Suprapubic skin (tissue), 4 donors: ENCODE results near the gene NFX1.

Experiments
- CTCF ChIP-seq, 2 donors: fragments of 200-600 bp in 1 of 2; fragments of 450-650 bp in 1 of 2; sonication (generic) in 1 of 2; IDR thresholded peaks; one replicate each; pipeline ENCODE4 v1.5.1; 2016 to 2019; ENCODE audit warnings: antibody characterized with exemption in 2 of 2, mild to moderate bottlenecking in 1 of 2, moderate library complexity in 1 of 2
- EP300 ChIP-seq: sonication (generic); formaldehyde crosslinking; IDR thresholded peaks from one replicate; pipeline ENCODE4 v1.6.1; 2017; ENCODE audit warnings: antibody characterized with exemption
- POLR2A ChIP-seq, 2 donors: fragments of 450-650 bp; IDR thresholded peaks; one replicate each; pipeline ENCODE4 v1.6.1; 2017; ENCODE audit warnings: antibody characterized with exemption in 2 of 2, mild to moderate bottlenecking in 2 of 2, moderate library complexity in 2 of 2
- POLR2AphosphoS5 ChIP-seq, 3 donors: sonication (generic); formaldehyde crosslinking; IDR thresholded peaks; one replicate each; pipeline ENCODE4 v1.6.1; 2017; ENCODE audit warnings: antibody characterized with exemption in 3 of 3

DNA sequence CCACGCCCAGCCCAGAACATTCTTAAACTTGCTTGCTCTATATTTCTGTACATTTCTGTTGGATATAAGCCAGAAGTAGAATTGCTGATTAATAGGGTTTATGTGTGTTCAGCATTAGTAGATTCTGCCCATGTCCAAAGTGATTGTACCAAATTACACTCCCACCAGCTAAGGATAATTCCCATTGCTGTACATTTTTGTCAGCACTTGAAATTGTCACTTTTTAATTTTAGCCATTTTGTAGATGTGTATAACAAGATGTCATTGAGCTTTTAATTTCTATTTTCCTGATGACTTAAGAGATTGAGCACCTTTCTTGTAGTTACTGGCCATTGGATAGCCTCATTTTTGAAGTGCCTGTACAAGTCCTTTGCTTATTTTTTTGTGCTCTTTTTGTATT is 65.6 kb downstream of the NFX1 start:
- TF ChIP-seq CTCF (IDR thresholded peaks at IDR 0.05) (no peak), POLR2A (IDR thresholded peaks at IDR 0.05) (no peak), POLR2AphosphoS5 (IDR thresholded peaks at IDR 0.05) (no peak), EP300 (no peak)
